Psoas muscle (tissue), 8 donors: ENCODE measurements around the gene FAM111B. TPM values are rescaled to one million over a fixed set of nuclear protein-coding genes. Genes with fewer than 3 reads are reported as not detected.

Experiments used
- ATAC-seq, 4 donors: fragments of 200-7000 bp; cut with Tn5 transposase; one replicate each; pipeline ENCODE4 v1.9.1; 2020; ENCODE audit warnings: moderate library complexity in 3 of 4, mild to moderate bottlenecking in 2 of 4
- DNase-seq, 2 donors: peaks; one replicate each; pipeline ENCODE4 v3.0.0-alpha.2; 2020
- H3K27ac ChIP-seq: fragments of 200-600 bp; one replicate; pipeline ENCODE4 v1.8.0; 2022
- H3K27me3 ChIP-seq, 3 donors: fragments of 200-600 bp in 1 of 3; one replicate each; pipeline versions ENCODE4 v1.6.1 to v1.8.0; 2013 to 2022; ENCODE audit warnings: low read length in 2 of 3, mild to moderate bottlenecking in 2 of 3, moderate library complexity in 1 of 3; ENCODE audit not compliant: insufficient read depth in 3 of 3
- H3K36me3 ChIP-seq, 2 donors: fragments of 200-600 bp in 1 of 2; one replicate each; pipeline versions ENCODE4 v1.6.1 to v1.8.0; 2013 to 2022; ENCODE audit warnings: low read depth in 1 of 2, mild to moderate bottlenecking in 1 of 2, moderate library complexity in 1 of 2; ENCODE audit not compliant: insufficient read depth in 1 of 2
- H3K4me1 ChIP-seq: fragments of 200-600 bp; one replicate; pipeline ENCODE4 v1.8.0; 2022
- H3K4me3 ChIP-seq: fragments of 200-600 bp; one replicate; pipeline ENCODE4 v1.8.0; 2022; ENCODE audit warnings: mild to moderate bottlenecking
- H3K9me3 ChIP-seq: fragments of 200-600 bp; one replicate; pipeline ENCODE4 v1.8.0; 2022
- WGBS, 3 donors: extraction: QIAGEN DNeasy Blood & Tissue Kit; methylation state at CpG; one replicate each; pipeline versions ENCODE4 v1.1.6 to v1.1.7; 2013; 5-methylcytosine and 5-hydroxymethylcytosine counted together
- intact Hi-C, 2 donors: fragments of 100-400 bp; cut with DNase I; formaldehyde crosslinking; loops; one replicate each; pipeline versions ENCODE4 v1.11.0 to v1.14.2; 2022
- polyA plus RNA-seq, 3 donors: library from polyadenylated mRNA; stranded (reverse); fragments of 200-250 nt; gene quantifications; one replicate each; pipeline ENCODE4 v1.2.3, GENCODE V29; 2013
- total RNA-seq, 4 donors: library from RNA; stranded (reverse); fragmentation: NEBNext Ultra II Directional in 2 of 4; extraction: Animal tissue kit (Norgen Biotek cat#: 25700) in 2 of 4; gene quantifications; one replicate each; pipeline versions ENCODE4 v1.2.1 to v1.2.4, GENCODE V29; 2021 to 2023
- TF ChIP-seq, protein P1 (sequence below): fragments of 200-600 bp; IDR thresholded peaks from one replicate; pipeline ENCODE4 v1.8.0; 2022; ENCODE audit warnings: antibody characterized with exemption
- donor health status: healthy with polysubstance abuse.
- donor health status: DM: no; HTN: no; CAD: no; lungs with moderate emphysema.
- donor health status: Bipolar disorder and iron deficiency.
- donor health status: healthy.
- donor health status: DM: yes; HTN: yes; CAD: no.
- donor health status: DM: no; HTN: no; CAD: no.
- donor health status: DM: no; HTN: no; CAD: no.
- donor health status: DM: yes; HTN: yes; CAD: no.

Gene FAM111B
- total and polyA plus RNA-seq, 7 donors, result 0.01 to 0.09 (median 0.05) TPM; not detected in 2

DNA sequence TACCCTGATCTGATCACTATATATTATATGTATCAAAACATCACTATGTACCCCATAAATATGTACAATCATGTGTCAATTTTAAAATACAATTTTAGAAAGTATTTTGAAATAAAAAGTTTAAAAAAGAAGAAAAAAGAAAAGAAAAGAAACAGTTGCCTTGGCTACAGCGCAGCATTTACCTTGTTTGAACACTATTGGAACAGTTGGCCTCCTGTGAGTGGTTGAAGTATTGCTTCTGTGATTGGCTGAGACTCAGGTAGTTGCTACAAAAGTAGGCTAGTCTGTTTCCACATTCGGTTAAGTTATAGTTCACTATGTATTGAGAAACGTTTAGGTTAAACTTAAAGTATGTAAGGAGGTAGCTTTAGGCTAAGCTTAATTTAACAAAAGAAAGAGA is 57.0 kb downstream of the FAM111B start:
- no peak overlapping the region for H3K27ac ChIP-seq
- intact Hi-C loops, result no loop called here
- WGBS, 3 donors, result 65 to 91% (median 67%) methylated on average over 3 of the region's 3 CpGs
- DNase-seq (no peak), ATAC-seq (no peak)
- H3K36me3 ChIP-seq, result no peaks in the 10 kb centered on the region
- H3K9me3 ChIP-seq, result no peaks in the 10 kb centered on the region
- H3K4me1 ChIP-seq, result no peaks in the 10 kb centered on the region
- no peak overlapping the region for H3K4me3 ChIP-seq
- peaks cover 0 to 5% (median 0%) of the 10 kb centered on the region in 3 donors for H3K27me3 ChIP-seq
- TF ChIP-seq, protein P1, sequence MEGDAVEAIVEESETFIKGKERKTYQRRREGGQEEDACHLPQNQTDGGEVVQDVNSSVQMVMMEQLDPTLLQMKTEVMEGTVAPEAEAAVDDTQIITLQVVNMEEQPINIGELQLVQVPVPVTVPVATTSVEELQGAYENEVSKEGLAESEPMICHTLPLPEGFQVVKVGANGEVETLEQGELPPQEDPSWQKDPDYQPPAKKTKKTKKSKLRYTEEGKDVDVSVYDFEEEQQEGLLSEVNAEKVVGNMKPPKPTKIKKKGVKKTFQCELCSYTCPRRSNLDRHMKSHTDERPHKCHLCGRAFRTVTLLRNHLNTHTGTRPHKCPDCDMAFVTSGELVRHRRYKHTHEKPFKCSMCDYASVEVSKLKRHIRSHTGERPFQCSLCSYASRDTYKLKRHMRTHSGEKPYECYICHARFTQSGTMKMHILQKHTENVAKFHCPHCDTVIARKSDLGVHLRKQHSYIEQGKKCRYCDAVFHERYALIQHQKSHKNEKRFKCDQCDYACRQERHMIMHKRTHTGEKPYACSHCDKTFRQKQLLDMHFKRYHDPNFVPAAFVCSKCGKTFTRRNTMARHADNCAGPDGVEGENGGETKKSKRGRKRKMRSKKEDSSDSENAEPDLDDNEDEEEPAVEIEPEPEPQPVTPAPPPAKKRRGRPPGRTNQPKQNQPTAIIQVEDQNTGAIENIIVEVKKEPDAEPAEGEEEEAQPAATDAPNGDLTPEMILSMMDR, result no peak

DNA sequence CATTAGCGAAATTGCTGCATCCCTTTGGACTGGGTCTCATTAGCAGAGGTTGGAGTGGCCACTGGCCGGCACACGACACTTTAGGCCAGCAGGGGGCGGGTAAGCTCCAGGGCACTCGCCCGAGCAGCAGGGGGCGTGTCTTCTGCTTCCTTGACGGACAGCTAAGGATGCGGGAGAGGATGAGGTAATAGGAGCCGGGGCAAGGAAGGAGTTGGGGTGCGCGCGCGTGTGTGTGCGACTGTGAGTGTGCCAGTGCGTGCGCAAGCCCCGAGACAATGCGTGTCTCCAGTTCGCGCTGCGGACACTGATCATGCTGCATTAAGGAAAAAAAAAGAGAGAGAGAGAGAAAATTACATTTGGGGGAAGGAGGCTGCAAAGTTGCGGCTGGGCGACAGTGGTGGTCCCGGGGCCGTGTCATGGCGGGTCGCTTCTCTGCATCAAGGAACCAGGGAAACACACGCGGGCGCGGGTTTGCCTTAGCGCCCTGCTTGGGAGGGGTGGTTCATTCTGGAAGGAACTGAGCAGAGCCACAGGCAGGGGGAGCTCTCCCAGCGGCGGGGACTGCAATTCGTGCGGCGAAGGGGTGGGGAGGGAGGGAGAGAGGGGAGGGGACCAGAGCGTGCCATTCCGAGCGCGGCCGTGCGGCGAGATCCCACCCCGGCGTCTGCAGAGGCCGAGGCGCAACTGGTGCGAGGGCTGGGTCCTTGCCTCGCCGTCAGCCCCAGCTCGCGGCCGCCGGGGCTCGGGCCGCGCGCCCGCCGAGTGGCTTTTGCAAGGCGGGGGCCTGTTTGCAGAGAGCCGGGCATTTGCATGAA is 64.7 kb downstream of the FAM111B start, which contains the start of gene DTX4:
DTX4 (plus strand) TSS at position 625 of the 815 bp plus-strand sequence. CDS start 464 bp downstream, outside the sequence.
- ATAC-seq (peak; percentile 94 to 99 (median 98)), DNase-seq (peak; percentile 90 to 95)
- intact Hi-C loops, result loop anchor here (1.0 to 10.0 kb wide), 6 partner anchors 36 to 503 kb away; partner anchors contain the start of gene OR5A2 (in 1 of the 2)
- Histone ChIP-seq H3K9me3 (no peaks in the 10 kb centered on the region), H3K4me3 (peak within 1 kb of the TSS; percentile 72), H3K27me3 (peaks cover 0 to 27% (median 4%) of the 10 kb centered on the region in 3 donors), H3K27ac (no peak within 1 kb of the TSS), H3K4me1 (no peaks in the 10 kb centered on the region), H3K36me3 (no peaks in the 10 kb centered on the region)
- TF ChIP-seq, protein P1, result peak; percentile 87
- WGBS, 3 donors, result 1% methylated on average over 38 to 64 of the region's 64 CpGs

DNA sequence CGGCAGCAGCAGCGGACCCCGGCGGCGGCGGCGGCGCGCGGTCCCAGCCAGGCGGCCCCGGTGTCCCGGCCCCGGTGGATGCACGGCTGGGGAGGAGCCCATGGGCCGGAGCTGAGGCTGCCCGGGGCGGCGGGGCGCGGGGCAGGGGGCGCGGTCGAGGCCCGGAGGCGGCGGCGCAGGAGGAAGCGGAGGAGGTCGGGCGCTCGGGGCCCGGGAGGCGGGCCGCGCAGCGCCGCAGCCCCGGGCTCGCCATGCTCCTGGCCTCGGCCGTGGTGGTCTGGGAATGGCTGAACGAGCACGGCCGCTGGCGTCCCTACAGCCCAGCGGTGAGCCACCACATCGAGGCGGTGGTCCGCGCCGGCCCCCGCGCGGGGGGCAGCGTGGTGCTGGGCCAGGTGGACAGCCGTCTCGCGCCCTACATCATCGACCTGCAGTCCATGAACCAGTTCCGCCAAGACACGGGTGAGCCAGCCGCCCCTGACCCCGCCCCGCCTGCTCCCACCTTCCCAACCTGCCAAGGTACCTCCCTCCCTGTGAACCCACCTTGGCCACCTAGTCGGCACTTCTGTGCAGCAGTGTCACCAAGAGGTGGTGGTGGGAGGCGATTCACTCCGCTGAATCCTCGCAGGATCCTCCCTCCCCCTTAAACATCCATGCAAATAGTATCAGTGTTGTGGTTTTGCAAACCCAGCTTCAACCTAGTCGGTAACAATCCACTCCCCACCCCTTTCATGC is 65.5 kb downstream of the FAM111B start:
- H3K4me1 ChIP-seq, result no peaks in the 10 kb centered on the region
- TF ChIP-seq, protein P1, result no peak
- peaks cover 0 to 27% (median 4%) of the 10 kb centered on the region in 3 donors for H3K27me3 ChIP-seq
- ATAC-seq, result no peak
- H3K27ac ChIP-seq, result no peak overlapping the region
- WGBS, 3 donors, result 1% methylated on average over 25 to 70 of the region's 70 CpGs
- H3K36me3 ChIP-seq, result no peaks in the 10 kb centered on the region
- intact Hi-C loops, result loop anchor here (1.0 to 10.0 kb wide), 5 partner anchors 35 to 502 kb away; partner anchors contain the start of gene OR5A2 (in 1 of the 2)
- H3K4me3 ChIP-seq, result peak overlapping the region; percentile 72
- no peaks in the 10 kb centered on the region for H3K9me3 ChIP-seq
- DNase-seq, result no peak

DNA sequence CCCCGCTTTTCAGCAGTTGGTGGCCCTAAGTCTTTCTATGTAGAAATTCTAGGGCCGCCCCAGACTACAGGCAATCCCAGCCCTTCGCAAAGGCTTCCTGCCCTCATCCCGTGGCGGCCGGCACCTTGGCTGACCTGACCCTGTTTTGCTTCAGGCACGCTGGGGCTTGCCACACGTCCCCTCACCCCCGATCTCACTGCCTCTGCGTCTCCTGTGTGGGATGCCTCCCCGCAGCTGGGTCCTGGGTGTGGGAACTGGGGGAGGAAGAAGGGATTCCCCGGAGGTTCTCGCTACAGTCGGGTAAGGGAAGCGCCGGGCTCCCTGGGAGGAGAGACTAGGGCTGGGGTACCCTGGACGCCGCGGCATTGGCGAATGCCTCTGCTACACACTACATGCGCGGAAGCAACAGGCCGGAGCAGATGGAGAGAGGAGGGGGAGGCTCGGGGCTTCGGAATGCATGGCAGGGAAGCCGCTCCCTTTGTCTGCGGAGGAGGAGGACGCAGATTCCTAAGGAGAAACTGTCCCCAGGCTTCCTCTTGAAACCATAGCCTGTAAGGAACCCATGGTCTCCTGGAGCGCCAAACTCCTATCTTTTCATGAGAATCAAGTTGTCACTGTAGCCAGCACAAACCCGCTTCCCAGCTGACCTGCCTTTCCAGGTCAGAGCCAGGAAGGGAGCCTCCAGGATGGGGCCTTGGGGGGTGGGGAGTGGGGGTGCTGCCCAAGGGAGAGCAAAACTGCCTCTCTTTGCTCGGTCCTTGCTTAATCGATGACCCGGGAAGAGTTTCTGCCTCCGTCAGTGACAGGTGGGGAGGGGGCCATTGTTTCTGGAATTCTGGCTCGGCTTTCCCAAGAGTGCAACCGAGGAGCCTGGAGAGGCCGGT is 66.3 kb downstream of the FAM111B start:
- no peaks in the 10 kb centered on the region for H3K9me3 ChIP-seq
- H3K36me3 ChIP-seq, result no peaks in the 10 kb centered on the region
- H3K27me3 ChIP-seq, result peaks cover 0 to 27% (median 4%) of the 10 kb centered on the region in 3 donors
- ATAC-seq (no peak), DNase-seq (peak in 1 of 2 donors; percentile 55)
- 3 to 10% (median 5%) methylated on average over 36 to 37 of the region's 37 CpGs for WGBS, 3 donors
- H3K4me1 ChIP-seq, result no peaks in the 10 kb centered on the region
- H3K27ac ChIP-seq, result peak overlapping the region; percentile 34
- peak overlapping the region; percentile 72 for H3K4me3 ChIP-seq
- intact Hi-C loops, result loop anchor here (5.0 to 10.0 kb wide), 4 partner anchors 34 to 501 kb away; partner anchors contain the start of gene OR5A2 (in 1 of the 2)
- TF ChIP-seq, protein P1, result no peak
